GM12878 (cell line): Measurements from ENCODE around the gene INA. TPM values are rescaled to one million over a fixed set of nuclear protein-coding genes. Genes with fewer than 3 reads are reported as not detected.

Source experiments
- ATAC-seq: fragments of 200-7000 bp; cut with Tn5 transposase; 3 replicates; pipeline ENCODE4 v1.9.1; 2020; ENCODE audit warnings: mild to moderate bottlenecking, moderate library complexity
- BruUV-seq: library from RNA; stranded (reverse); fragments of 400-500 nt; replicated peaks from 2 replicates; lab custom pipeline; 2021; lab: Mats Ljungman, UMichigan
- CTCF ChIA-PET: fragments of 300-600 bp; sonication (Branson Sonifier 250); formaldehyde crosslinking; extraction: SDS; loops from one replicate; lab custom pipeline; 2021; ENCODE audit warnings: inconsistent platforms; lab: Yijun Ruan, JAX
- POLR2A ChIA-PET: fragments of 350-600 bp; formaldehyde crosslinking; extraction: SDS; loops from one replicate; lab custom pipeline; 2021; ENCODE audit warnings: inconsistent platforms; lab: Charles Lee
- RAD21 ChIA-PET: fragments of 300-600 bp; sonication (Branson Sonifier 250); formaldehyde crosslinking; loops from one replicate; lab custom pipeline; 2023; ENCODE audit warnings: antibody characterized with exemption; ENCODE audit not compliant: unreplicated experiment; lab: Charles Lee
- SMC1A ChIA-PET: fragments of 300-600 bp; sonication (Branson Sonifier 250); formaldehyde crosslinking; loops from one replicate; lab custom pipeline; 2023; ENCODE audit not compliant: unreplicated experiment, uncharacterized antibody; lab: Charles Lee
- DNase-seq: peaks from one replicate; pipeline ENCODE4 v3.0.0-alpha.2; 2011; ENCODE audit warnings: low read depth, low spot score
- FAIRE-seq: peaks from 3 replicates; lab custom pipeline; 2011; peaks lifted over from hg19 to GRCh38; lab: Jason Lieb, UNC
- H2AFZ ChIP-seq: 2 replicates; pipeline ENCODE4 v1.6.0; 2011; ENCODE audit warnings: low read depth, low read length, control low read depth; ENCODE audit not compliant: control insufficient read depth
- H3K27ac ChIP-seq: 2 replicates; pipeline ENCODE4 v1.5.1; 2011; ENCODE audit warnings: control low read depth; ENCODE audit not compliant: control insufficient read depth, insufficient read depth
- H3K27me3 ChIP-seq, 2 experiments: replicated peaks in 1 of 2; 2 replicates each; pipeline versions ENCODE4 v1.6.0 to v1.6.1; 2011; ENCODE audit warnings: low read length in 1 of 2; ENCODE audit not compliant: control insufficient read depth in 2 of 2, insufficient read depth in 2 of 2
- H3K36me3 ChIP-seq, 2 experiments: 2 replicates each; pipeline ENCODE4 v1.5.1; 2011; ENCODE audit warnings: low read length in 1 of 2; ENCODE audit not compliant: control insufficient read depth in 2 of 2, insufficient read depth in 2 of 2
- H3K4me1 ChIP-seq: 2 replicates; pipeline ENCODE4 v1.6.1; 2011; ENCODE audit warnings: mild to moderate bottlenecking, low read length, moderate library complexity, mixed read lengths; ENCODE audit not compliant: control insufficient read depth, insufficient read depth
- H3K4me2 ChIP-seq: 2 replicates; pipeline ENCODE4 v1.6.0; 2011; ENCODE audit warnings: control low read depth; ENCODE audit not compliant: control insufficient read depth, insufficient read depth
- H3K4me3 ChIP-seq: fragments of 200-600 bp; sonication (generic); 2 replicates; pipeline ENCODE4 v1.5.1; 2016
- H3K79me2 ChIP-seq: 2 replicates; pipeline ENCODE4 v1.6.0; 2011; ENCODE audit warnings: low read length; ENCODE audit not compliant: control insufficient read depth, insufficient read depth
- H3K9ac ChIP-seq: 2 replicates; pipeline ENCODE4 v1.8.0; 2011; ENCODE audit warnings: low read length, control low read depth, mixed read lengths; ENCODE audit not compliant: control insufficient read depth, insufficient read depth
- H3K9me3 ChIP-seq: replicated peaks from 3 replicates; pipeline ENCODE4 v1.5.1; 2011; ENCODE audit warnings: mild to moderate bottlenecking, low read length; ENCODE audit not compliant: control insufficient read depth, insufficient read depth
- H4K20me1 ChIP-seq: 2 replicates; pipeline ENCODE4 v1.6.0; 2011; ENCODE audit not compliant: control insufficient read depth, insufficient read depth
- ATF3 ChIP-seq: IDR thresholded peaks from 2 replicates; pipeline ENCODE4 v1.6.1; 2011; ENCODE audit warnings: low read depth, mild to moderate bottlenecking, low read length, moderate library complexity, borderline replicate concordance; ENCODE audit errors: extremely low read depth
- BACH1 ChIP-seq: fragments of 450-650 bp; IDR thresholded peaks from 2 replicates; pipeline ENCODE4 v1.6.1; 2017; ENCODE audit warnings: mild to moderate bottlenecking, borderline replicate concordance
- BHLHE40 ChIP-seq, 2 experiments: fragments of 450-650 bp in 1 of 2; IDR thresholded peaks; 2 replicates each; pipeline ENCODE4 v1.6.1; 2011 to 2017; ENCODE audit warnings: low read depth in 2 of 2, borderline replicate concordance in 1 of 2, improper control_type of control experiment in 1 of 2, low read length in 1 of 2, mild to moderate bottlenecking in 1 of 2
- CBX3 ChIP-seq: fragments of 200-600 bp; sonication (generic); IDR thresholded peaks from 2 replicates; pipeline ENCODE4 v1.6.1; 2016; ENCODE audit warnings: low read depth, borderline replicate concordance
- CHD1 ChIP-seq: IDR thresholded peaks from 2 replicates; pipeline ENCODE4 v1.6.1; 2012; ENCODE audit warnings: low read depth, low read length, improper control_type of control experiment
- CHD2 ChIP-seq: IDR thresholded peaks from 2 replicates; pipeline ENCODE4 v1.6.1; 2011; ENCODE audit warnings: low read depth, low read length, improper control_type of control experiment, borderline replicate concordance
- CREB1 ChIP-seq: IDR thresholded peaks from 2 replicates; pipeline ENCODE4 v1.6.1; 2012; ENCODE audit warnings: low read depth, mild to moderate bottlenecking, inconsistent platforms
- DPF2 ChIP-seq: fragments of 450-650 bp; IDR thresholded peaks from 2 replicates; pipeline ENCODE4 v1.6.1; 2017; ENCODE audit warnings: mild to moderate bottlenecking
- JUND ChIP-seq: IDR thresholded peaks from 2 replicates; pipeline ENCODE4 v1.6.1; 2012; ENCODE audit warnings: low read depth, mild to moderate bottlenecking, low read length, improper control_type of control experiment, moderate library complexity
- MLLT1 ChIP-seq: fragments of 450-650 bp; IDR thresholded peaks from 2 replicates; pipeline ENCODE4 v1.6.1; 2016; ENCODE audit warnings: mild to moderate bottlenecking
- NKRF ChIP-seq: fragments of 450-650 bp; conservative IDR thresholded peaks from 2 replicates; pipeline ENCODE4 v1.6.1; 2017; ENCODE audit warnings: mild to moderate bottlenecking, moderate library complexity
- SREBF1 ChIP-seq: IDR thresholded peaks from 2 replicates; pipeline ENCODE4 v1.6.1; 2012; ENCODE audit warnings: mild to moderate bottlenecking, low read length
- SUZ12 ChIP-seq: fragments of 200-600 bp; sonication (generic); IDR thresholded peaks from one replicate; pipeline ENCODE4 v1.6.1; 2018; ENCODE audit warnings: antibody characterized with exemption, mild to moderate bottlenecking; ENCODE audit not compliant: unreplicated experiment
- TAF1 ChIP-seq: IDR thresholded peaks from 2 replicates; pipeline ENCODE4 v1.6.1; 2011; ENCODE audit warnings: mild to moderate bottlenecking, low read depth, low read length, borderline replicate concordance
- ZSCAN29 ChIP-seq: fragments of 450-650 bp; IDR thresholded peaks from 2 replicates; pipeline ENCODE4 v1.6.1; 2017; ENCODE audit warnings: mild to moderate bottlenecking, moderate library complexity
- WGBS: methylation state at CpG from one replicate; pipeline ENCODE4 v1.1.6; 2016; ENCODE audit warnings: low lambda C conversion rate; ENCODE audit not compliant: insufficient replicate concordance, insufficient coverage; ENCODE audit errors: missing lambda C conversion rate; 5-methylcytosine and 5-hydroxymethylcytosine counted together
- in situ Hi-C: fragments of 300-500 bp; cut with MboI; formaldehyde crosslinking; loops from 9 replicates; pipeline ENCODE4 v1.14.3; 2018; ENCODE audit warnings: mixed read lengths
- intact Hi-C: fragments of 100-400 bp; cut with micrococcal nuclease; formaldehyde crosslinking; loops from one replicate; pipeline ENCODE4 v1.14.2; 2022; ENCODE audit not compliant: unreplicated experiment
- polyA plus RNA-seq, 11 experiments: library from polyadenylated mRNA; depleted of rRNA in 4 of 11; unstranded in 6 of 11; stranded (reverse) in 5 of 11; fragments of >200 nt; fragmentation: Nextera tagmentation in 4 of 11; fragmentation: Illumina TruSeq in 1 of 11; extraction: Ambion mirVana in 4 of 11; extraction: Trizol in 1 of 11; gene quantifications; 1 replicate in 1 of 11; 2 replicates in 10 of 11; pipeline versions ENCODE4 v1.2.1 to v1.2.3, GENCODE V29; 2011 to 2016; ENCODE audit warnings: inconsistent platforms in 2 of 11, missing spikeins in 2 of 11, low read depth in 1 of 11
- total RNA-seq, 4 experiments: library from RNA; depleted of rRNA in 3 of 4; stranded (reverse); fragments of >200 nt in 3 of 4; fragmentation: Illumina TruSeq in 1 of 4; extraction: Trizol in 1 of 4; gene quantifications; 2 replicates each; pipeline versions ENCODE4 v1.2.1 to v1.2.3, GENCODE V29; 2013 to 2021

INA gene
- total and polyA plus RNA-seq, 10 of the 15 experiments (the other 5 are each of a cell fraction or from before 2014, with no cell fraction given), result 0.14 to 0.23 TPM; not detected in 8

GRCh38 chr10:103282961-103283360 lies 6.0 kb downstream of the INA start:
- no peak for TF ChIP-seq DPF2
- H3K27ac ChIP-seq, result no peak overlapping the region
- CTCF ChIA-PET, result no interaction called here
- intact Hi-C loops (no loop called here), in situ Hi-C loops (no loop called here)
- H3K4me3 ChIP-seq, result no peak overlapping the region
- RAD21 ChIA-PET, result no interaction called here
- H3K9ac ChIP-seq, result no peak overlapping the region
- BruUV-seq, result no TSS peak
- no peak for DNase-seq
- H4K20me1 ChIP-seq, result peaks cover 3% of the 10 kb centered on the region; the same call in 1 of the 2 replicates
- FAIRE-seq, result no peak
- no peaks in the 10 kb centered on the region for H3K79me2 ChIP-seq
- H2AFZ ChIP-seq, result no peak overlapping the region
- no peaks in the 10 kb centered on the region for H3K36me3 ChIP-seq
- 56% methylated on average over 1 of the region's 1 CpG for WGBS
- H3K27me3 ChIP-seq, result peaks cover 0 to 1% of the 10 kb centered on the region in 2 experiments; a peak in 3 of 4 replicates
- H3K9me3 ChIP-seq, result no peaks in the 10 kb centered on the region; the same call in 2 of the 3 replicates
- H3K4me2 ChIP-seq, result no peak overlapping the region
- SMC1A ChIA-PET, result no interaction called here
- no peaks in the 10 kb centered on the region for H3K4me1 ChIP-seq
- POLR2A ChIA-PET, result no interaction called here
- ATAC-seq, result no peak

- DNase-seq (no peak), ATAC-seq (no peak), FAIRE-seq (no peak)
- no peaks in the 10 kb centered on the region for H3K9me3 ChIP-seq
- no peak overlapping the region for H2AFZ ChIP-seq
- no peak overlapping the region for H3K4me2 ChIP-seq
- RAD21 ChIA-PET, result interaction anchor here (0.7 kb wide), 1 partner anchor 18 kb away, joined by 3 read pairs; no protein-coding TSS in a partner anchor
- CTCF ChIA-PET, result no interaction called here
- H3K27me3 ChIP-seq, result no peaks in the 10 kb centered on the region; a peak in 2 of 4 replicates
- SMC1A ChIA-PET, result no interaction called here
- H3K9ac ChIP-seq, result no peak overlapping the region
- H4K20me1 ChIP-seq, result peaks cover 3% of the 10 kb centered on the region; the same call in 1 of the 2 replicates
- no peak overlapping the region for H3K27ac ChIP-seq
- no TSS peak for BruUV-seq
- H3K79me2 ChIP-seq, result no peaks in the 10 kb centered on the region
- in situ Hi-C loops, result no loop called here
- no peaks in the 10 kb centered on the region for H3K36me3 ChIP-seq
- H3K4me1 ChIP-seq, result no peaks in the 10 kb centered on the region
- 61% methylated on average over 11 of the region's 11 CpGs for WGBS
- intact Hi-C loops, result no loop called here
- POLR2A ChIA-PET, result no interaction called here
- no peak overlapping the region for H3K4me3 ChIP-seq
- no peak for TF ChIP-seq SREBF1
- TF ChIP-seq CBX3, result no peak
- TF ChIP-seq BACH1, result no peak
- TF ChIP-seq NKRF, result no peak
- TF ChIP-seq MLLT1, result no peak
- no peak for TF ChIP-seq SUZ12
- no peak for TF ChIP-seq ATF3
- no peak for TF ChIP-seq ZSCAN29
- TF ChIP-seq CHD1, result no peak
- no peak for TF ChIP-seq JUND
- TF ChIP-seq CHD2, result no peak
- TF ChIP-seq BHLHE40 (IDR thresholded peaks at IDR 0.05; ENCODE audit: borderline replicate concordance in 1 of 2, low read depth in 2 of 2, low read length in 1 of 2), result no peak
- no peak for TF ChIP-seq CREB1
- no peak for TF ChIP-seq TAF1
Measured at GRCh38 chr10:103284170-103284569, 7.2 kb downstream of the INA start.
